HepG2 (cell line): Measurements from ENCODE around the gene VAMP2. TPM values are rescaled to one million over a fixed set of nuclear protein-coding genes. Genes with fewer than 3 reads are reported as not detected.

Source experiments
- EP300 ChIP-seq, 3 experiments: sonication (generic) in 1 of 3; formaldehyde crosslinking in 1 of 3; IDR thresholded peaks; 2 replicates each; pipeline versions ENCODE4 v1.5.1 to v1.6.1; 2011 to 2020; ENCODE audit warnings: low read depth in 2 of 3, low read length in 2 of 3, borderline replicate concordance in 1 of 3, improper control_type of control experiment in 1 of 3, mild to moderate bottlenecking in 1 of 3, missing genetic modification reagents in 1 of 3, moderate library complexity in 1 of 3
- HIVEP1 ChIP-seq: sonication (generic); formaldehyde crosslinking; IDR thresholded peaks from 2 replicates; pipeline ENCODE4 v1.4.0; 2020; ENCODE audit warnings: mild to moderate bottlenecking, missing genetic modification reagents
- HNF4A ChIP-seq: sonication (generic); formaldehyde crosslinking; IDR thresholded peaks from 2 replicates; pipeline ENCODE4 v1.4.0; 2020; ENCODE audit warnings: missing genetic modification reagents
- KAT7 ChIP-seq: IDR thresholded peaks from 2 replicates; pipeline ENCODE4 v1.6.1; 2018; ENCODE audit warnings: borderline replicate concordance, missing compliant biosample characterization
- KLF9 ChIP-seq: IDR thresholded peaks from 2 replicates; pipeline ENCODE4 v1.6.1; 2016; ENCODE audit warnings: low read depth
- MEF2D ChIP-seq: sonication (generic); formaldehyde crosslinking; IDR thresholded peaks from 2 replicates; pipeline ENCODE4 v1.5.1; 2020; ENCODE audit warnings: mild to moderate bottlenecking, missing genetic modification reagents
- MXD4 ChIP-seq: IDR thresholded peaks from 2 replicates; pipeline ENCODE4 v1.6.1; 2016; ENCODE audit warnings: mild to moderate bottlenecking, missing biosample characterization, missing genetic modification reagents
- NFKB2 ChIP-seq: sonication (generic); formaldehyde crosslinking; IDR thresholded peaks from 2 replicates; pipeline ENCODE4 v1.4.0; 2020; ENCODE audit warnings: missing genetic modification reagents, borderline replicate concordance
- PBX2 ChIP-seq: IDR thresholded peaks from 2 replicates; pipeline ENCODE4 v1.6.1; 2016; ENCODE audit warnings: control low read depth
- TBX2 ChIP-seq: sonication (generic); formaldehyde crosslinking; IDR thresholded peaks from 2 replicates; pipeline ENCODE4 v1.5.0; 2020; ENCODE audit warnings: missing genetic modification reagents, mild to moderate bottlenecking, borderline replicate concordance
- ZMYM4 ChIP-seq: sonication (generic); formaldehyde crosslinking; IDR thresholded peaks from 2 replicates; pipeline ENCODE4 v1.8.1; 2023; ENCODE audit warnings: mild to moderate bottlenecking, missing genetic modification reagents
- ZNF337 ChIP-seq: sonication (generic); formaldehyde crosslinking; IDR thresholded peaks from 2 replicates; pipeline ENCODE4 v1.5.1; 2020; ENCODE audit warnings: missing genetic modification reagents, low read depth, mild to moderate bottlenecking, borderline replicate concordance
- ZNF33B ChIP-seq: sonication (generic); formaldehyde crosslinking; IDR thresholded peaks from 2 replicates; pipeline ENCODE4 v1.5.1; 2020; ENCODE audit warnings: mild to moderate bottlenecking, missing genetic modification reagents
- ZNF34 ChIP-seq: sonication (generic); formaldehyde crosslinking; IDR thresholded peaks from 2 replicates; pipeline ENCODE4 v1.4.0; 2020; ENCODE audit warnings: mild to moderate bottlenecking, missing genetic modification reagents, borderline replicate concordance
- ZNF446 ChIP-seq: sonication (generic); formaldehyde crosslinking; IDR thresholded peaks from 2 replicates; pipeline ENCODE4 v1.5.0; 2020; ENCODE audit warnings: mild to moderate bottlenecking, missing genetic modification reagents
- ZNF570 ChIP-seq: sonication (generic); formaldehyde crosslinking; IDR thresholded peaks from 2 replicates; pipeline ENCODE4 v1.4.0; 2020; ENCODE audit warnings: mild to moderate bottlenecking, missing genetic modification reagents, borderline replicate concordance
- ZNF777 ChIP-seq: sonication (generic); formaldehyde crosslinking; IDR thresholded peaks from 2 replicates; pipeline ENCODE4 v1.4.0; 2020; ENCODE audit warnings: missing genetic modification reagents
- polyA plus RNA-seq, 8 experiments: library from polyadenylated mRNA; depleted of rRNA in 3 of 8; stranded (reverse) in 7 of 8; unstranded in 1 of 8; fragments of >200 nt; fragmentation: Illumina TruSeq in 4 of 8; extraction: Trizol in 4 of 8; gene quantifications; 2 replicates each; pipeline versions ENCODE4 v1.2.1 to v1.2.3, GENCODE V29; 2011 to 2016; ENCODE audit warnings: low read depth in 4 of 8, missing spikeins in 1 of 8, mixed read lengths in 1 of 8; ENCODE audit not compliant: insufficient read depth in 1 of 8
- total RNA-seq, 5 experiments: library from RNA; depleted of rRNA; stranded (reverse); fragments of >200 nt; fragmentation: Illumina TruSeq; extraction: Trizol; gene quantifications; 2 replicates each; pipeline ENCODE4 v1.2.3, GENCODE V29; 2016; ENCODE audit warnings: low read depth in 1 of 5
- TF ChIP-seq, protein P1 (sequence below): sonication (generic); formaldehyde crosslinking; IDR thresholded peaks from 2 replicates; pipeline ENCODE4 v1.4.0; 2020; ENCODE audit warnings: missing genetic modification reagents
- TF ChIP-seq, protein P2 (sequence below): sonication (generic); formaldehyde crosslinking; IDR thresholded peaks from 2 replicates; pipeline ENCODE4 v1.4.0; 2020; ENCODE audit warnings: missing genetic modification reagents

Gene VAMP2
- total and polyA plus RNA-seq, 2 of the 13 experiments (the other 11 are each of a cell fraction or from before 2014, with no cell fraction given): 3.9 to 17.2 TPM

DNA sequence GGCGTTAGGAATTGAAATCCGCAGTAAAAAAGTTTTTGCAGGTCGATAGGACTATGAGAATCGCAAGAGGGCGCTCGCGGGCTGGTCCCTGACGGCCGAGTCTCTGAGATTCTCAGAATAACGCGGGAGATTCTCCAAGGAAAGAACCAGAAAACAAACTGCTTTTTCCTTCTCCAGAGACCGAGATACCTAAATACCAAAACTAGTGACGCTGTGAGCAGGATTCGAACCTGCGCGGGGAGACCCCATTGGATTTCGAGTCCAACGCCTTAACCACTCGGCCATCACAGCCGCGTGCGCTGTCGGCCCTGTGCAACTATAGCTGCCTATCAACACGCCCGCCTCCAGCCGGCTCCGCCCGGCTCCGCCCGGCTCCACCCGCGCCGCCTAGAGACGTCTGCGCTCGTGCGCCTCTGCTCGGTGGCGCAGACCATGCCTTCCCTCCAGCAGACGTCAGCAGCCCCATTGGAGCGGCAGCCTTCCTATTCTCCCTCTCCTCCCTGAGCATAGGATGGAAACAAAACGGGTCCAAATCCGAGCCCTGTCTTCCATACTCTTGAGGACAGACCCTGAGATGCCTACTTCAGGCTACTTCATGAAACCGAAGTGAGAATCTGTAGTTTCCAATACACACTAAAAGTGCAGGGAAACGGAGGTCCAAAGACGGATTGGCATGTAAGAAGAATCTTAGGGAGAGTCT, 23.9 kb downstream of the VAMP2 start (continued):
- TF ChIP-seq ZNF777 (peak; percentile 73; the same call in 1 of the 2 replicates), ZNF570 (CRISPR knock-in tag) (no peak), MXD4 (CRISPR knock-in tag) (0 out of 2 replicates have a peak, but pooled peaks have one; percentile 31), TBX2 (peak; percentile 89; the same call in 1 of the 2 replicates), ZNF33B (CRISPR knock-in tag) (no peak), NFKB2 (CRISPR knock-in tag) (peak; percentile 94; the same call in 1 of the 2 replicates), MEF2D (peak; percentile 25; the same call in 1 of the 2 replicates), ZNF337 (CRISPR knock-in tag) (no peak), EP300 (IDR thresholded peaks at IDR 0.05; ENCODE audit: low read depth in 2 of 2, low read length in 2 of 2) (peak in 1 of 2 experiments; percentile 51; a peak in 2 of 4 replicates), EP300 (CRISPR knock-in tag; IDR thresholded peaks at IDR 0.05; ENCODE audit: borderline replicate concordance) (no peak), KLF9 (CRISPR knock-in tag) (no peak), HNF4A (CRISPR knock-in tag) (peak; percentile 32; the same call in 1 of the 2 replicates), HIVEP1 (no peak), ZMYM4 (CRISPR knock-in tag) (peak; percentile 65), ZNF446 (CRISPR knock-in tag) (no peak), ZNF34 (CRISPR knock-in tag) (no peak), PBX2 (no peak; the same call in 1 of the 2 replicates), KAT7 (CRISPR knock-in tag) (no peak; the same call in 1 of the 2 replicates)
- TF ChIP-seq, protein P1, sequence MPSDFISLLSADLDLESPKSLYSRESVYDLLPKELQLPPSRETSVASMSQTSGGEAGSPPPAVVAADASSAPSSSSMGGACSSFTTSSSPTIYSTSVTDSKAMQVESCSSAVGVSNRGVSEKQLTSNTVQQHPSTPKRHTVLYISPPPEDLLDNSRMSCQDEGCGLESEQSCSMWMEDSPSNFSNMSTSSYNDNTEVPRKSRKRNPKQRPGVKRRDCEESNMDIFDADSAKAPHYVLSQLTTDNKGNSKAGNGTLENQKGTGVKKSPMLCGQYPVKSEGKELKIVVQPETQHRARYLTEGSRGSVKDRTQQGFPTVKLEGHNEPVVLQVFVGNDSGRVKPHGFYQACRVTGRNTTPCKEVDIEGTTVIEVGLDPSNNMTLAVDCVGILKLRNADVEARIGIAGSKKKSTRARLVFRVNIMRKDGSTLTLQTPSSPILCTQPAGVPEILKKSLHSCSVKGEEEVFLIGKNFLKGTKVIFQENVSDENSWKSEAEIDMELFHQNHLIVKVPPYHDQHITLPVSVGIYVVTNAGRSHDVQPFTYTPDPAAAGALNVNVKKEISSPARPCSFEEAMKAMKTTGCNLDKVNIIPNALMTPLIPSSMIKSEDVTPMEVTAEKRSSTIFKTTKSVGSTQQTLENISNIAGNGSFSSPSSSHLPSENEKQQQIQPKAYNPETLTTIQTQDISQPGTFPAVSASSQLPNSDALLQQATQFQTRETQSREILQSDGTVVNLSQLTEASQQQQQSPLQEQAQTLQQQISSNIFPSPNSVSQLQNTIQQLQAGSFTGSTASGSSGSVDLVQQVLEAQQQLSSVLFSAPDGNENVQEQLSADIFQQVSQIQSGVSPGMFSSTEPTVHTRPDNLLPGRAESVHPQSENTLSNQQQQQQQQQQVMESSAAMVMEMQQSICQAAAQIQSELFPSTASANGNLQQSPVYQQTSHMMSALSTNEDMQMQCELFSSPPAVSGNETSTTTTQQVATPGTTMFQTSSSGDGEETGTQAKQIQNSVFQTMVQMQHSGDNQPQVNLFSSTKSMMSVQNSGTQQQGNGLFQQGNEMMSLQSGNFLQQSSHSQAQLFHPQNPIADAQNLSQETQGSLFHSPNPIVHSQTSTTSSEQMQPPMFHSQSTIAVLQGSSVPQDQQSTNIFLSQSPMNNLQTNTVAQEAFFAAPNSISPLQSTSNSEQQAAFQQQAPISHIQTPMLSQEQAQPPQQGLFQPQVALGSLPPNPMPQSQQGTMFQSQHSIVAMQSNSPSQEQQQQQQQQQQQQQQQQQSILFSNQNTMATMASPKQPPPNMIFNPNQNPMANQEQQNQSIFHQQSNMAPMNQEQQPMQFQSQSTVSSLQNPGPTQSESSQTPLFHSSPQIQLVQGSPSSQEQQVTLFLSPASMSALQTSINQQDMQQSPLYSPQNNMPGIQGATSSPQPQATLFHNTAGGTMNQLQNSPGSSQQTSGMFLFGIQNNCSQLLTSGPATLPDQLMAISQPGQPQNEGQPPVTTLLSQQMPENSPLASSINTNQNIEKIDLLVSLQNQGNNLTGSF (CRISPR knock-in tag): no peak; the same call in 1 of the 2 replicates
- TF ChIP-seq, protein P2, sequence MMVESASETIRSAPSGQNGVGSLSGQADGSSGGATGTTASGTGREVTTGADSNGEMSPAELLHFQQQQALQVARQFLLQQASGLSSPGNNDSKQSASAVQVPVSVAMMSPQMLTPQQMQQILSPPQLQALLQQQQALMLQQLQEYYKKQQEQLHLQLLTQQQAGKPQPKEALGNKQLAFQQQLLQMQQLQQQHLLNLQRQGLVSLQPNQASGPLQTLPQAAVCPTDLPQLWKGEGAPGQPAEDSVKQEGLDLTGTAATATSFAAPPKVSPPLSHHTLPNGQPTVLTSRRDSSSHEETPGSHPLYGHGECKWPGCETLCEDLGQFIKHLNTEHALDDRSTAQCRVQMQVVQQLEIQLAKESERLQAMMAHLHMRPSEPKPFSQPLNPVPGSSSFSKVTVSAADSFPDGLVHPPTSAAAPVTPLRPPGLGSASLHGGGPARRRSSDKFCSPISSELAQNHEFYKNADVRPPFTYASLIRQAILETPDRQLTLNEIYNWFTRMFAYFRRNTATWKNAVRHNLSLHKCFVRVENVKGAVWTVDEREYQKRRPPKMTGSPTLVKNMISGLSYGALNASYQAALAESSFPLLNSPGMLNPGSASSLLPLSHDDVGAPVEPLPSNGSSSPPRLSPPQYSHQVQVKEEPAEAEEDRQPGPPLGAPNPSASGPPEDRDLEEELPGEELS: peak; percentile 60
